GM12873 (cell line): ENCODE measurements around the gene MAN1A2.

Source experiments
- TF ChIP-seq, protein P1 (sequence below): IDR thresholded peaks from 2 replicates; pipeline ENCODE4 v1.5.1; 2012; ENCODE audit warnings: low read depth, mild to moderate bottlenecking, moderate library complexity, low read length, control low read depth; ENCODE audit not compliant: insufficient read depth; ENCODE audit errors: missing control alignments

MAN1A2 gene

DNA sequence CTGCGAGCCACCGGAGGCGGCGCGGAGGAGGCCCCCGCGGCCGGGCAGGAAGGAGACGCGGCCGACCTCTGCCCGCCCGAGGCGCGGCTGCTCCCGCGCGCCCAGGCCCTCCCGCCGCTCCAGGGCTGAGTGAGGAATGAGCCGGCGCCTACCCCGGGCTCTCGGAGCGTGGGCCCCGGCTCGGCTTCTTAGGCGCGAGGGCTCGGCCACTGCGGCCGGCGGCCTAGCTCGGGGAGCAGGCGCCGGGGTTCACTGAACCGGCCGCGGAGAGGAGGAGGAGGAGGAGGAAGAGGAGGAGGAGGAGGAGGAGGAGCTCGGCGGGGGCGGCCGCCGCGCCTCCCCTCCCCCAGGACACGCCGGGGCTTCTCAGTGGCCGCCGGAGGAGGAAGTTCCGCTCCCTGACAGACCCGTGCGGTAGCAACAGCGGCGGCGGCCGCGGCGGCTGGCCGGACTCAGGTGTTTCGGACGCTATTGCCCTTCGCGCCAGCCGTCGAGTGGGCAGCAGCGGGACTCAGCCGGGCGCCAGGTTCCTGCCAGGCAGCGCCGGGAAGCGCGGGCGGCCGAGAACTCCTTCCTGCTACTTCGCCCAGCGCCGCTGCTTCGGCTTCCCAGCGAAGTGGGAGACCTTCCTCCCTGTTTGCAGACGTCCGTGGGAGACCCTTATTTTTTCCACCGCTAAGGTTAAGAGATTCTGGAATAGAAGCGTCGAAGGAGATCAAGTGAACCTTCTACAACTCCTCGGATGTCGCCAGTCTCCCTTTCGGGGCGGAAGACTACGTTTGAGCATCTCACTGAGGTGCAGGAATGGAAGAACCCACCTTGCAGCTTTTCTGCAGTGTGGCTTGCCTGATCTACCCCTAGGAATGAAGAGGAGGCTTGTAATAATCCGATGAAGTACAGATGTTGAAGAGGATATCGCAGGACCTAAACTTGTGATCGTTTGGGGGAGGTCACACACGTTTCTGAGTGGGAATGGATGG, at the start of gene MAN1A2:
Gene MAN1A2, plus strand, starts transcription at position 404 of the 980 bp plus-strand sequence. CDS start 735 bp downstream, outside the sequence.
- TF ChIP-seq, protein P1, sequence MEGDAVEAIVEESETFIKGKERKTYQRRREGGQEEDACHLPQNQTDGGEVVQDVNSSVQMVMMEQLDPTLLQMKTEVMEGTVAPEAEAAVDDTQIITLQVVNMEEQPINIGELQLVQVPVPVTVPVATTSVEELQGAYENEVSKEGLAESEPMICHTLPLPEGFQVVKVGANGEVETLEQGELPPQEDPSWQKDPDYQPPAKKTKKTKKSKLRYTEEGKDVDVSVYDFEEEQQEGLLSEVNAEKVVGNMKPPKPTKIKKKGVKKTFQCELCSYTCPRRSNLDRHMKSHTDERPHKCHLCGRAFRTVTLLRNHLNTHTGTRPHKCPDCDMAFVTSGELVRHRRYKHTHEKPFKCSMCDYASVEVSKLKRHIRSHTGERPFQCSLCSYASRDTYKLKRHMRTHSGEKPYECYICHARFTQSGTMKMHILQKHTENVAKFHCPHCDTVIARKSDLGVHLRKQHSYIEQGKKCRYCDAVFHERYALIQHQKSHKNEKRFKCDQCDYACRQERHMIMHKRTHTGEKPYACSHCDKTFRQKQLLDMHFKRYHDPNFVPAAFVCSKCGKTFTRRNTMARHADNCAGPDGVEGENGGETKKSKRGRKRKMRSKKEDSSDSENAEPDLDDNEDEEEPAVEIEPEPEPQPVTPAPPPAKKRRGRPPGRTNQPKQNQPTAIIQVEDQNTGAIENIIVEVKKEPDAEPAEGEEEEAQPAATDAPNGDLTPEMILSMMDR = no peak

DNA sequence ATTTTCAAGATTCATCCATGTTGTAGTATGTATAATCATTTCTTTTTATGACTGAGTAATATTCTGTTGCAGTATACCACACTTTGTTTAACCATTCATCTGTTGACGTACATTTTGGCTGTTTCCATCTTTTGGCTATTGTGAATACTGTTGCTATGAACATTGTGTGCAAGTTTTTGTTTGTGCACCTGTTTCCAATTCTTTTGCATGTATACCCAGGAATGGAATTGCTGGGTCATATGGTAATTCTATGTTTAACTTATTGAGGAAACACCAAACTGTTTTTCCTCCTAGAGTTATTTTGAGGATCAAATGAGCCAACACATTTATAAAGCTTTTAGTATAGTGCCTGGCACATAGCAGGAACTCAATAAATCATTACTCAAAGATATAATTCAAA, 49.2 kb upstream of the MAN1A2 start:
- TF ChIP-seq, protein P1 = no peak

DNA sequence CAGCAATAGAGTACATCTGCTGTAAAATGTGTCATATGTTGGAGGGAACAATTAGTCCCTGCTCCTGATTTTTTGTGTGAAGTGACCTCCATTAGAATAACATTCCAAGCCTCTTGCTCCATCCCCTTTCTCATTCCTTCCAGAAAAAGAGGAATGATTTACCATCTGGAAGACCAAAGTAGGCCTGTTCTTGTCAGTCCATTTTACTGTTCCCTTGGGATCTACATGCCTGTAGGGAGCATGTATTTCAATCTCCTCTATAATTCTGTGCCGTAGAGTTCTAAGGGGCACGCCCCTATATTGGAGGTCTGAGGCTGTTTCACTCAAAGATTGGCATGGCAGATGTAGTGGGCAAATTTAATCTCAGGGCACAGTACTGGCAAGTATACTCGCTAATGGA, 48.8 kb upstream of the MAN1A2 start:
- TF ChIP-seq, protein P1 = no peak

GRCh38 chr1:117320515-117320914, 46.7 kb upstream of the MAN1A2 start:
- TF ChIP-seq, protein P1 = no peak

- TF ChIP-seq, protein P1 = no peak
Measured at GRCh38 chr1:117321680-117322609, 45.3 kb upstream of the MAN1A2 start.

DNA sequence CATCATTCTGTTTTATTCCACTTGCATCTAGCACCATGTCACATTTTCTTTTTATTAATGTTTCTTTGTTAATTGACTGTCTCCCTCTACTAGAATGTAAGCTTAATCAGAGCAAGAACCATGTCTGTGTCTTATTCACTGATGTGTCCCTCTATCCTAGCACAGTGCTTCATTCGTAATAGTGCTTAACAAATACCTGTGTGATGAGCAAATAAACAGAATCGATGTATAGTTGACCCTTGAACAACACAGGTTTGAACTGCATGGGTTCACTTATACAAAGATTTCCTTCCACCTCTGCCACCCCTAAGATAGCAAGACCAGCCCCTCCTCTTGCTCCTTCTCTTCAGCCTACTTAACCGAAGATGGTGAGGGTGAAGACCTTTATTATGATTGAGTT, 42.9 kb upstream of the MAN1A2 start:
- TF ChIP-seq, protein P1 = no peak

DNA sequence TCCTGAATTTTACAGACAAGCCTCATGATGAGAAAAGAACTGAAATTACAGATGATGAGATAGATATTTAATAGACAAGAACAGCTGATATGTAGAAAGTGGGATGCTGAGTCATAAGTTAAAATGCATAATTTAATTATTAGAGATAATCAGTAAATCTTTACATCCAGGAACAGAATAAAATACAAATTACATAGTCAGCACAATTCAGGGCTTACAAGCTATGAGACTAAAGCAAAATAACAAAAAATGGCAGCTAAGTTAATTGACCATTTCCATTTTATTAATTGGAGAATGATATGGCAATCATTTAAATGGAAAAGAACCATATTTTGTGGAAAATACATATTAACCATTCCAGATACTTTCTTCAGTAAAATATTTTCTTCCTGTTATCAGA, 40.2 kb upstream of the MAN1A2 start:
- TF ChIP-seq, protein P1 = no peak
